Right atrium auricular region (tissue), 2 donors: ENCODE data around the gene OLIG3. TPM values are rescaled to one million over a fixed set of nuclear protein-coding genes. Genes with fewer than 3 reads are reported as not detected.

ENCODE experiments used
- DNase-seq: peaks from one replicate; pipeline ENCODE4 v3.0.0-alpha.2; 2019; ENCODE audit warnings: low spot score
- H3K27ac ChIP-seq, 2 donors: fragments of 200-600 bp; sonication (generic); 1 replicate in 1 of 2; 2 replicates in 1 of 2; pipeline ENCODE4 v1.5.1; 2016 to 2019
- H3K27me3 ChIP-seq, 2 donors: fragments of 200-600 bp; sonication (generic); one replicate each; pipeline versions ENCODE4 v1.5.1 to v1.6.0; 2017 to 2019
- H3K36me3 ChIP-seq: fragments of 200-600 bp; sonication (generic); one replicate; pipeline ENCODE4 v1.5.1; 2016
- H3K4me1 ChIP-seq, 2 donors: fragments of 200-600 bp; sonication (generic); one replicate each; pipeline versions ENCODE4 v1.5.1 to v1.6.0; 2017 to 2019
- H3K4me3 ChIP-seq, 2 donors: fragments of 200-600 bp; sonication (generic); 1 replicate in 1 of 2; 2 replicates in 1 of 2; pipeline ENCODE4 v1.5.1; 2017 to 2019; ENCODE audit warnings: mild to moderate bottlenecking in 1 of 2, moderate library complexity in 1 of 2
- H3K9me3 ChIP-seq, 2 donors: fragments of 200-600 bp; sonication (generic); one replicate each; pipeline ENCODE4 v1.5.1; 2019
- total RNA-seq, 2 donors: library from RNA; depleted of rRNA; stranded (reverse); fragments of >200 nt; gene quantifications; one replicate each; pipeline ENCODE4 v1.1.0, GENCODE V29; 2016
- TF ChIP-seq, protein P1 (sequence below), 2 donors: fragments of 200-600 bp; sonication (generic); IDR thresholded peaks; one replicate each; pipeline ENCODE4 v1.5.1; 2019; ENCODE audit warnings: antibody characterized with exemption in 2 of 2

Gene OLIG3
- total RNA-seq, 2 donors from 2014 or later, result not detected

DNA sequence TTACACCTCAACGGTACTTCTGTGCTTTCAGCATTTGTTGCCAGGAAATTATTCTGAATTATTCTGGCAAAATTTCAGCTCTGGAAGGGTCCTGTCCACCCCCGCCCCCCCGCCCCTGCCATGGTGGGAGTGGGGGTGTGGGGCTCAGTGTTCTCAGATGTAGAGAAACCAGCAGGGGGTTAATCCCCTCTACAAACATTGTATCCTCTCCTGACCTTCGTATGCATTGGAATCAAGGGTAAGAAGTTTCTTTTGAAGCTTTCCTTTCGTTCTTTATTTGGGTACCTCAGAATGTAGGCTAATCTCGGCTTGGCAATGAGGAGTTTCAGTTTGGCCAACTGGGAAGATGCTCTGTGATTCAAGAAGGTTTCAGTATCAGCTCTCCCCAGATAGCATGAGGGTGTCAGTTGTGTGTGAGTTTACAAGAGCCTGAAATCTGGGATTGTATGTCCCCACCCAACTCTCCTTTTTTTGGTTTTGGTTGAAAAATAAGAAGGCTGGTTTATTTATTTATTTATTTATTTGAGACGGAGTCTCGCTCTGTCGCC, 25.5 kb upstream of the OLIG3 start:
- DNase-seq, result no peak
- Histone ChIP-seq H3K9me3 (no peaks in the 10 kb centered on the region), H3K27me3 (peaks cover 0 to 5% of the 10 kb centered on the region in 2 donors), H3K27ac (no peak overlapping the region), H3K4me1 (no peaks in the 10 kb centered on the region), H3K36me3 (no peaks in the 10 kb centered on the region), H3K4me3 (no peak overlapping the region)
- TF ChIP-seq, protein P1, sequence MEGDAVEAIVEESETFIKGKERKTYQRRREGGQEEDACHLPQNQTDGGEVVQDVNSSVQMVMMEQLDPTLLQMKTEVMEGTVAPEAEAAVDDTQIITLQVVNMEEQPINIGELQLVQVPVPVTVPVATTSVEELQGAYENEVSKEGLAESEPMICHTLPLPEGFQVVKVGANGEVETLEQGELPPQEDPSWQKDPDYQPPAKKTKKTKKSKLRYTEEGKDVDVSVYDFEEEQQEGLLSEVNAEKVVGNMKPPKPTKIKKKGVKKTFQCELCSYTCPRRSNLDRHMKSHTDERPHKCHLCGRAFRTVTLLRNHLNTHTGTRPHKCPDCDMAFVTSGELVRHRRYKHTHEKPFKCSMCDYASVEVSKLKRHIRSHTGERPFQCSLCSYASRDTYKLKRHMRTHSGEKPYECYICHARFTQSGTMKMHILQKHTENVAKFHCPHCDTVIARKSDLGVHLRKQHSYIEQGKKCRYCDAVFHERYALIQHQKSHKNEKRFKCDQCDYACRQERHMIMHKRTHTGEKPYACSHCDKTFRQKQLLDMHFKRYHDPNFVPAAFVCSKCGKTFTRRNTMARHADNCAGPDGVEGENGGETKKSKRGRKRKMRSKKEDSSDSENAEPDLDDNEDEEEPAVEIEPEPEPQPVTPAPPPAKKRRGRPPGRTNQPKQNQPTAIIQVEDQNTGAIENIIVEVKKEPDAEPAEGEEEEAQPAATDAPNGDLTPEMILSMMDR (IDR thresholded peaks at IDR 0.05), result no peak

DNA sequence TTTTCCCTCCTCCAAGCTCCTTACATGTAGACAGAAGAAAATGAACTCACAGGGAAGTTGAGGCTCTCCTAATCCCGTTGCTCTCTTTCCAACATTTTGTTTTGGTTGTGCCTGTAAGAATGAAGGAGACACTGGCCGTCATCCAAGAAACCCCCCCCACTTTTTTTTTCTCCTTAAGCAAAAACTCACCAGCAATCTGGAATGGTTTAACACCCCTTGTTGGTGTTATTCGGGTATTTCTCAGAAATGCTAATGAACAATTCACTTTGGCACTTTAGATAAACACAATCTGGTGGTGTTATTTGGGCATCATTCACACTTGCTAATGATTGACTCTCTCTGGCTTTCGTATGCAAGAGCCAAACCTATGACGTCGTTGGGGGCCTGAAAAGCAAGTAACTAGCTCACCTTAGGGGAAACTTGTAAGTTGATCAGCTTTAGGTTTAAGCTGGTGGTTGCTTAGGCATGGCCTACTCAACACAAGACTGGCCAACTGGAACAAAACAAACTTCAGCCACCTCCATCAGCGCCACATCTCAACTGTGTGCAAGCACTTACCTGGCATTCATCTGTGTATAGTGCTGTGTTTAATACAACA, 24.3 kb upstream of the OLIG3 start:
- DNase-seq, result no peak
- H3K9me3 ChIP-seq, result no peaks in the 10 kb centered on the region
- no peaks in the 10 kb centered on the region for H3K4me1 ChIP-seq
- no peak overlapping the region for H3K4me3 ChIP-seq
- TF ChIP-seq, protein P1 (IDR thresholded peaks at IDR 0.05), result no peak
- no peak overlapping the region for H3K27ac ChIP-seq
- peaks cover 0 to 5% of the 10 kb centered on the region in 2 donors for H3K27me3 ChIP-seq
- no peaks in the 10 kb centered on the region for H3K36me3 ChIP-seq

- H3K27ac ChIP-seq, result no peak overlapping the region
- no peaks in the 10 kb centered on the region for H3K4me1 ChIP-seq
- TF ChIP-seq, protein P1 (IDR thresholded peaks at IDR 0.05), result no peak
- H3K4me3 ChIP-seq, result no peak overlapping the region
- peaks cover 0 to 3% of the 10 kb centered on the region in 2 donors for H3K27me3 ChIP-seq
- peaks cover 0 to 28% of the 10 kb centered on the region in 2 donors for H3K9me3 ChIP-seq
- no peak for DNase-seq
- H3K36me3 ChIP-seq, result no peaks in the 10 kb centered on the region
Observed at GRCh38 chr6:137514418-137514817, 20.2 kb upstream of the OLIG3 start.

DNA sequence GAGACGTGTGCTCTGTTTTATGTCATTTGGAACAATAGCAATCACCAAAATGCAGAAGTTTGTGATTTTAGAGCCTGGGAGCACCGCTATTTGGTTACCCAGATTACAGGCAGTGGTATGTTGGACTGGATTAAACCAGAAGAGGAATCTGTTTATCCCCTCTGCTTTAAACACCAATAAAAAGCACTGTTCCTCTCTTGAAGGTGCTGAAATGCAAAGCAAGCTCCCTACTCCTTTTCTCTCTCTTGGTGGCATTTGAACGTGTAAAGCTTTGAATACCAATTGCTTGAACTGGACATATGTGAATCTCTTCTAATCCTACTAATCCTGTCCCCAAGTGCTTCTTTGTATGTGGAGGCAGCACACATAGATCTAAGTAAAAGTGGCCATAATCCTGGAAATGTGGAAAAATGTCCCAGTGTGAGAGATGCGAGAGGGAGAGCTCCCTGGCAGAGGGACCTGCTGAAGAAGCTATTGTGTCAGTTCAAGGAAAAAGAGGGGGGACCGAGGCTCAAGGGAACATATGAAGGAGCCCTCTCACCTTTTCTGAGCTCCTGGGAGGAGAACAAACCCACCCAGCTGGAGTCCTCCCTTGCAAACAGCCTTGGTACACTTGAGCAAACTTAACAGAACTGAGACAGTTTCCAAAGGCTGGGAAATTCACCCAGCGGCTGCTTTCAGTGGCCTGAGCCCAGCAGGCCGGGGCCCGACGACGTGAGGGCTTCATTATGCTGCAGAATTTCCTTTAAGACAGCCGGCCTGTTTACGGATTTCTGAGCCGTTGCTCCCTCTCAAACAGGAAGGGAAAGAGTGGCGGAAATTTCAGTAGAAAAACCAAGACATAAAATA, 18.8 kb upstream of the OLIG3 start:
- H3K4me1 ChIP-seq, result no peaks in the 10 kb centered on the region
- H3K27me3 ChIP-seq, result no peaks in the 10 kb centered on the region
- TF ChIP-seq, protein P1 (IDR thresholded peaks at IDR 0.05), result no peak
- no peak for DNase-seq
- no peak overlapping the region for H3K27ac ChIP-seq
- H3K9me3 ChIP-seq, result peaks cover 0 to 28% of the 10 kb centered on the region in 2 donors
- no peak overlapping the region for H3K4me3 ChIP-seq
- H3K36me3 ChIP-seq, result no peaks in the 10 kb centered on the region

DNA sequence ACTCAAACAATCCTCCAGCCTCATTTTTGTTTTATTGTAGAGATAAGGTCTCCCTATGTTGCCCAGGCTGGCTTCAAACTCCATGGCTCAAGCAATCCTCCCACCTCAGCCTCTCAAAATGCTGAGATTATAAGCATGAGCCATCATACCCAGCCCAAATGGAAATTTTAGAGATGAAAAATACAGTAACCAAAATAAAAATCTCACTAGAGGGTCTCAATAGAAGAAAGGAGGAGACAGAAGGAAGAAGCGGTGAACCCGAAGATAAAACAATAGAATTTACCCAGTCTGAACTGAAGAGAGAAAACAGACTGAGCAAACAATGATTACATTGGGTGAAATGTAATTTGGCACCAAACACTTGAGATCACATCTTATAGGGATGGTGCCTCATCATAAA, 16.7 kb upstream of the OLIG3 start:
- Histone ChIP-seq H3K27me3 (no peaks in the 10 kb centered on the region), H3K9me3 (peaks cover 0 to 28% of the 10 kb centered on the region in 2 donors), H3K4me3 (no peak overlapping the region), H3K4me1 (no peaks in the 10 kb centered on the region), H3K36me3 (no peaks in the 10 kb centered on the region), H3K27ac (no peak overlapping the region)
- DNase-seq, result no peak
- TF ChIP-seq, protein P1 (IDR thresholded peaks at IDR 0.05), result no peak
